T-helper 1 cell (primary cell): Measurements from ENCODE around the gene ITM2B.

Experiments
- DNase-seq, 5 donors: peaks; one replicate each; pipeline ENCODE4 v3.0.0-alpha.2; 2012 to 2020

Gene ITM2B

DNA sequence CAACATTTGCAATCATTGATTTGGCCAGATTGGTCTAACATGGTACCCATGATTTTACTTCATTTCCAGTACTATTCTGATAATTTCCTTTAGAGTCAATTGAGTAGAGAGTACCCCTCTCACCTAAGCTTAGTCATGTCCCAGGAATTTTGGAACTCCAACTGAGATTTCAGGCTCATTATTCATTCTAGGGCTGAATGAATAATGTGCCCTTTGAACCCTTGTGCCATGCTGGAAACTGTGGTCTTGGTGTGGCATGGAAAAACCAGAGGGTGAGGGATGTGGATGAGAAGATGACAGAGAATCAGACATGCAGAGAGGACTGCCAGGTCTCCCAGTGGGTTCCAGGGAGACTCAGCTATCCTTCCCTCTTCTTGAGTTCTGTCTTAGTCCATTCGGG, 30.2 kb downstream of the ITM2B start:
- DNase-seq, result no peak

DNA sequence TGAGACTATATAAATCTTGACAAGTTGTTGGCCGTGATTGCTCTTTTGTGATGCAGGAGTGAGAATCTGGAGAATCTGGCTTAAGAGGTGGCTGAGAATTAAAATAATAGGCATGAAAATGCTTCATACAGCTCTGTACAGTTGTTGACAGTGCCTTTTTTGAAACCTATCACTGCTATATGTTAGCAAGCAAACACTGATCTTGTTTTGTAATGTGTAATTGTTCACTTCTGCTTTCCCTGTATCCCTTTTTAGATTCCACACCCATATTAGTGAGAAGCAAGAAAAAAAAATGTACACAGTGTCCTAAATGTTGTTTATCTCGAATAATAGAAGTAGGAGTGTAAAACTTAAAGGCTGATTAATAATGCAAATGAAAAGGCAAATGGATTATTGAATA, 31.1 kb downstream of the ITM2B start:
- DNase-seq, result no peak

DNA sequence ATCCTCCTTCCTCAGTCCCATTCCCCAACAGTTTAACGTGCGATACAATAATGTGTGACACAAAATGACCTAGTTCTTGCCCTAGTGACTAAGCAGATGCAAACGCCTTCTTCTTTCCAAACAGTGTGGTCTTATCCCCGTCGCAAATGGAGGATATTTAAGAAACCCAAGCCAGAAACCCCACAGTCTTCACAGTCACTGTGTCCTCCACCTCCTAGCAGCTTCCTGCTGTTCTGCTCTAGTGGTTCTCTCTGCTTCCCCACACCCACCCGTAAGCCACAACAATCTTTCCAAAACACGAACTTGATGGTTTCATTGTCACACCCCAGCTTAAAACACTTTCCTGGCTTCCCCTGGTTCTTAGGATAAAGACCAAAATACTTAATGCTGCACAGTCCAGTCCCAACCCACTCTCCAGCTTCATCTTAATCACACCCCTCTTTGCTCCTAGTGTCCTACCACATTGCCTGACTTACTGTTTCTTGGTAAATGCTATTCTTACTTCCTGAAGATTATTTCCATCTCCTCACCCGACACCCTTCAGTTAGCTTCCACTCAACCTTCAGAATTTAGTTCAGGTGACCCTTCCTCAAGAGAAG, 32.3 kb downstream of the ITM2B start:
- DNase-seq, result peak in 1 of 5 donors; percentile 3

DNA sequence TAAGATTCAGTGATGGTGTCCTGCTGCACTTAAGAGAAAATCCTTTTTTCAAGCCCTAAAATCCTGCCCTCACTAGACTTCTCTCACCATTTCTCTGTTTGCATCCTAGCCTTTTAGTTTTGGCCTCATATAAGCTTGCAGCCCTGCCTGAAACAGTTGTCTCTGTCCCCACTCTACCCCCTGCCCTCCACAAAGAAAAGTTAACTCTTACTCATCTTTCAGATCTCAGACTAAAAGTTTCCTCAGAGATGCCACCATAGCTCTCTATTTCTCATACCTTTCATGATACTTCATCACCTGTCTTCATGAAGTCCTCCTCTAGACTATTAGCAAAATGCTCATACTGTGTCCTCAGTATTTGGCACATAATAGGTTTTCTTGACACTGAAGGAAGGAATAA, 33.1 kb downstream of the ITM2B start:
- no peak for DNase-seq

DNA sequence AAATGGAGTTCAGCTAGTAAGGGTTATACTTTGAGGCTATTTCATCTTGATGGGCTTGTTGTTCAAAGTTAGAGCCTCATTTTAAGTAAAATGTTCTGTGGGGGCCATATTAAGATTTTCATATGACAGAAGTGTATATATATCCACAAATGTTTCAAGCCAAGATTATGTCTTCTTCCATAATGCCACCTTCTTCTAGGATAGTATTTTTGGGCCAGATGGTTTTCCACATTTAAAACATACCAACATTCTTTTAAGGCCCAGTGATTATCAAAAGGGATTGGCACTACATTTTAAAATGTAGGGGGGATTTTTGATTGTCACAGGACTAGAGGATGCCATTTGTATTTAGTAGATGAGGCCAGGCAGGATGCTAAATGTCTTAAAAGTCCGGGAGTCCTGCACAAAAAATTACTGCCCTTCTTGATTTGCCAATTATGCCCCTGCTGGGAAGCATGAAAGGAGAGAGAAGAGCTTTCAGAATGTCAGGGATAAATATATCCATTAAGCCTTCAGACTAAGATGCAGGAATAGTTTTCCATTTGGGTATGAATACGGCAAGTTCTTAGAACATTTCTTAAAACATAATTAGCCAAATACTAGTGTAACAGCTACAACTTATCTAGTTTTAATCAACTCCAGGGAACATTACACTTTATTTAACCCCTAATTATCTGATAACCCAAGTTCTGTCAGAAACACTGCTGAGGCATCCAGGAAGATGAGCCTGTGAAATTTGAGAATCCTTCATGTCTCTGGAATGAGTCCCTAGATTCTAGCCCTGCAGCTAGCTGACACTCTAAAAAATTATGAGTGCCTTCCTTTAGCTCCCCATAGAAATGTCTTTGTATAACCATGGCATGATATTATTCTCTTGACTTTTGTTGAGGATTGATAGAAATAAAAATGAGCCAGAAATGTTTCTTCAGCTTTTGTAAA, 34.0 kb downstream of the ITM2B start:
- no peak for DNase-seq

DNA sequence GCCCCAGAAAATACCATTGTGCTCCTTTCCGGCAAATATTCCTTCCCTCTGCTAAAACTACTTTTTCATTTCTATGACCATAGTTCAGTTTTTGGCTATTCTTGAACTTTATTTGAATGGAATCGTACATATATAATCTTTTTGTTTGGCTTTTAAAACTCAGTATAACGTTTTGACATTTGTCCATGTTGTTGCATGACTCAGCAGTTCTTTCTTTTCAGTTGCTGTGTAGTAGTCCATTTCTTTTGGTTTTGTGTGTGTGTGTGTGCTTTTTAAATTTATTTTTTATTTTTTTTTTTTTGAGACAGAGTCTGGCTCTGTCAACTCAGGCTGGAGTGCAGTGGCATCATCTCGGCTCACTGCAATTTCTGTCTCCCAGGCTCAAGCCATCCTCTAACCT, 35.0 kb downstream of the ITM2B start:
- DNase-seq, result no peak

DNA sequence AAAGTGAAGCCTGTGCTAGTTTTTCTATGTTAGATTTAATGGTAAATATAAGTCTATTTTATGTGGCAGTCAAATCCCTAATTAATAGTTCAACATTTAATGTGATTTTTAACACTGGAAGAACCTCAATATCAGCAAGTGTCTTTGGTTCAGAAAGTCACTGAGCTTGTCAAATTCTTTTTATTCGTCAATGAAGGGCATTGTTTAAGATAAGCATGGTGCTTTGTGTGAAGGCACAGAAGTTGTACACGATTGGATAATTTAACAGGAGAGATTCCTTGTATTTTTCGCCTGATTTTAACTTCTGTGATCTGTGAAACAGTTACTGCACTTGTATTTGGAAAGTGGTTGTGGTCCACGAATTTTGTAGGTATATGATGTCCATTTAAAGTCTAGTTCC, 40.3 kb downstream of the ITM2B start:
- no peak for DNase-seq

DNA sequence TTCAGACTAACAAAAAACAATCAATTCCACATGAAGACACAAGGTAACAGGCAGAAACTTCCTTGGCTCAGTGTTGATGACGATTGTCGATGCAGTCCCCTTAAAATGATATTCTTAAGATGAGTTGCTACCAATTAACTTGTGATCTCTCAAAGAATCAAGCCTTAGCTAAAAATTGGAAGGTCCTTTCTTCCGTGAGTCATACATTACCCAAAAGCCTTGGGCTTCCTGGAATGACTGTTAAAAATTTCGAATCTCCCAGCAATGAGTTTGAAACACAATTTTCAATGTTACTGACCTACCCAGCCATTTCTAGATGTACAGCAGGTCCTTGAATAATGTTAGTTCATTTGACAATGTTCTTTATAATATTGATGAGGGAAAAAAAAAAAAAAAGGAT, 42.5 kb downstream of the ITM2B start:
- DNase-seq, result no peak

DNA sequence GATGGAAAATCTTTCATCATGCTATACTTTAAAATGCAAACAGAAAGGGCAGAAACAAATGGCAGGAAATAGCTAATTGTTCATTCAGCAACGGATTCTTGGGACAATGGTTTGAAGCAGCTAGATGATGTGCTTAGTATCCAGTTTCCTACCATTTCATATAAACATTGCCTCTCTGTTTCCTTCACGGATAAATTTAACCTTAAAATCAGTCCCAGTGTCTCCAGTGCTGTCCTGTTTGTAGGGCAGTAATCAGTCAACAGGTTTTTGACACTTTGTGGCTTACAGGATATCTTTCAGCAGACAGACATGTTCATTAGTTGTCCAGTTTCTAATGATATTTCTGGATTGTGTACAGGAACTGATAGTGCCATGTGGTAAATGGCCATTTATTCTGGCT, 45.8 kb downstream of the ITM2B start:
- no peak for DNase-seq

DNA sequence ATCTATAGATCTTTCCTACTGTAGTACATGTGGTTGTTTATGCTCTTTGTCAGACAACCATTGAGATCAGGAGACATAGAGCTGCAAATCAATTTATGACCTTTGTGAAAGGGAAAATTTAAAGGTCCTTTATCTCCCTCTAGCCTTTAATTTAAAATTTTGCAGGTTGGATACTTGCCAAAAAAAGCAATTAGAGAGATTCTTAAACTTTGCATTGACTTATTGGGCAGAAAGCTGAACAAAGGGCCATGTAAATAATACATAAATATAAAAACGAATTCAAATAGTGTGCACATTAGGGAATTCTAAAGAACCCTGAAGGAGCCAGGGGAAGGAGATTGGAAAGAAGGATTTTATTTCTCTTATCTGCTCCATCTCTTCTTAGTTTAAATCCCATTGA, 48.5 kb downstream of the ITM2B start:
- DNase-seq, result no peak

DNA sequence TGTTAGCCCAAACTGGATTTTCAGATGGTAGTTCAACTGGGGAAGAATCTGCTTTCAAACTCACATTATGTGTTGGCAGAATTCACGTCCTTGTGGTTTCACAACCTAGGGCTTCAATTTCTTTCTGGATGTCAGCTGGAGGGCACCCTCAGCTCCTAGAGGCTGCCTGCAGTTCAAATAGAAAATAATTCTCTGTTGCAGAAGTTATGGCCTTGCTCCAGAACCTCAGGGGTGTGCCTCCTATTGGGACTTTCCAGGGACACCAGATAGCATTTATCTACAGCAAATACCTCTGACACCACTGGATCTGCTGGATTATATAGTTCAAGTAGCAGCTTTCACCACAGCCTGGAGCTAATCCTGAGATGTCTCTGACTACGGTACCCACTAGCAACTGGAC, 58.7 kb downstream of the ITM2B start:
- DNase-seq, result no peak

DNA sequence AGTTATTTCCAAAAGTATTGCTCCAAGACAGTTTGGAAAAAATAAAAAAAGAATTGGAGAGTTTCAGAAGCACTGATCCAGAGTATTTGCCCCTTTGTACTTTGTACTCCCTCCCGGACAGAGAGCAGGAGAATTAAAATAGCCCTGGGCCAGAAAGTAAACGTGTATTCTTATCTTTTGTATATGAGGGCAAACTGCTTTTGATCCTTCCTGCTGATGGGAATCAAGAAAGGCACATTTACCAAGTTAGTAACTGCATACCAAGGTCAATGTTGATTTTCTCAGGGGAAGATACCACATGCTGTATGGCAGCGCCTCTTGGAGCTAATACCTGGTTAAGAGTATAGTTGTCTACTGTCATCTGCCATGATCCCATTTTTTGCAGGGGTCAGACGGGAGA, 59.6 kb downstream of the ITM2B start:
- DNase-seq, result no peak

DNA sequence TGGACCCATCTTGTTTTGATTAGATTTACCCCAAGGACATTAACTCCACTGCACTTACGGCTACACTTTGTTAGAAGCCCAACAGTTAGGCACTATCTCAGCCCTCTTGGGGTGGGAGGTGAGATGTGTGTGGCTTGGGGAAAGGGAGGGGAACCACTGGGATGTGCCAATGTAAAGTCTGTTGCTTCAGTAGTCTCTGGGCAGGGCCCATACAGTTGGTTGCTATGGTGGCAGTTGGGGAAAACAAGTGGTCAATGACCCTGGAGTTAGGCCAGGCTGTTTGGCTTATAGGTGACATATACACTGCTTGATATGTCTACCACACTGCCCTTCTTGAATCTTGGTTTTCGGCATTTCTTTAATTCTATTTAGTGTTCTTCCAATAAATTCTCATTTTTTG, 61.6 kb downstream of the ITM2B start:
- DNase-seq, result no peak

DNA sequence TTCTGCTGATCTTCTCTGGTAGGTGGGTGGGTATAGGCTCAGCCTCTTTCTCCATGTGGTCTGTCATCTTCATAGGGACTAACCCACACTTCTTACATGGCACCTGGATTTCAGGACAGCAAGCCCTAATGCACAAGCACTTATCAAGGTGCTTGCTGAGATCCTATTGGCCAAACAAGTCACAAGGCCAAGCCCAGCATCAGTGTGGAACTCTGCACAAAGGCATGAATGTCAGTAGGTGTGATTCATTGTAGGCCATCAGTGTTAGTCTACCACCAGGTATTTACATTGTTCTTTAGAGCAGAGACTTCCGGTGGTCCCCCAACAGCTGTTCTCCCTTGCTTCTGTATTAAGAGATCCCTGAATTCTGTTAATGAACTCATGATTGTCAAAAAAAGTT, 62.3 kb downstream of the ITM2B start:
- no peak for DNase-seq

DNA sequence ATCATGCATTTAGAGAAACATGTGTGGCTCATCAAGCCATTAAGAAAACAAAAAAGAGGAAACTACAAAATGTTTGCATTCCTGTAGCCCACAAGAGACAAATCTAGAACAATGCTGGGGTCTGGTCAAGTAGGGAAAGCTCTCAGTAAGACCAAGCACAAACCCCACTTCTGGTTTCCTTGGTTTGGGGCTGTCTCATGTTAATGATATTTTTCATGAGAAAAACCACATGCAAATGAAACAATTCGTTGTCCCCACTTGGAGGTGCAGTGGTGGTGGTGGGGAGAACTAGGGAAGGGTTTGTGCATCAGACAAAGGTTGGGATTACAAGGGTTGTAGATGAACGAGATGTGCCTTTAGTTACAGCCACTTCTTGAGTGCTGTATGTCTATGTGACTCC, 63.5 kb downstream of the ITM2B start:
- no peak for DNase-seq

DNA sequence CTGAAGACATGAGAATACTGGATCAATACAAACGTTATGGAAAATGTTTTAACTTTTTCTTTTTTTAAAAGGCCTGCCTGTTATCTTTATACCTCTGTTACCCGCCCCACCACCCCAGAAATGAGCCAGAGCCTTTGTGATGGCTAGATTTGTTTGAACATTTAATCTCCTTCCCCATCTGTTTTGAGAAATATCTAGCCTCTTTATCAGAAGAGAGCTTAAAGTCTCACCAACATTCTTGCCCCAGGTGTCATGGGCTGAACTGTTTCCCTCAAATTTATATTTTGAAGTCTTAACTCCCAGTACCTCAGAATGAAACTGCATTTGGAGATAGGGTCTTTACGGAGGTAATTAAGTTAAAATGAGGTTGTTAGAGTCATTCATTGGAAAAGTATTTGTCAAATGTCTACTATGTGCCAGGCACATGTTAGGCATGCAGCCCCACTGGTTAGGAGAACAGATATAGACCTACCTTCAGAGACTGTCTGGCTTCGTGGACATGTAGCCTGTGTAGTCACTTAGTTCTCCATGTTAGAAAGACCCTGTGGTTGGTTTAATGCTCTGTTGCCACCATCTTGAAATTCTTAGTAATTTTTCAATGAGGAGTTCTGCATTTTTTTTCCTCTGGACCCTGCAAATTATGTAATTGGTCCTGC, 64.3 kb downstream of the ITM2B start:
- DNase-seq, result no peak

DNA sequence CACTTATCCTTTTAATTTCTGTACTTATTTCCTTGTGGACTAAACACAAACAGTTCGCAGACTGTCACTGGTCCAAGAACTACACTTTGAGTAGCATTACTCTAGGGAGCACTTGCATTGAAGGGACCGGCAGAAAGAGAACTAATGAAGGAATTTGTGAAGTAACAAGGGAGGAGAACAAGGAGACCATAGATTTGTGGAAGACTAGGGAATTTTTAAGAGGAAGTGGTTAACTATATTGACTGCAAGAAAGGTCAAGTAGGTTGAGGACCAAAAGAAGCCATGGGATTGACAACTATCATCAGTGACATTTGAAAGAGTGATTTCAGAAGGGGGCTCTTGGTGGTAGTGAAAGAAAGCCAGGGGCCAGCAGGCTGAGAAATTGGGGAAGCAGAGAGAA, 66.6 kb downstream of the ITM2B start:
- no peak for DNase-seq

DNA sequence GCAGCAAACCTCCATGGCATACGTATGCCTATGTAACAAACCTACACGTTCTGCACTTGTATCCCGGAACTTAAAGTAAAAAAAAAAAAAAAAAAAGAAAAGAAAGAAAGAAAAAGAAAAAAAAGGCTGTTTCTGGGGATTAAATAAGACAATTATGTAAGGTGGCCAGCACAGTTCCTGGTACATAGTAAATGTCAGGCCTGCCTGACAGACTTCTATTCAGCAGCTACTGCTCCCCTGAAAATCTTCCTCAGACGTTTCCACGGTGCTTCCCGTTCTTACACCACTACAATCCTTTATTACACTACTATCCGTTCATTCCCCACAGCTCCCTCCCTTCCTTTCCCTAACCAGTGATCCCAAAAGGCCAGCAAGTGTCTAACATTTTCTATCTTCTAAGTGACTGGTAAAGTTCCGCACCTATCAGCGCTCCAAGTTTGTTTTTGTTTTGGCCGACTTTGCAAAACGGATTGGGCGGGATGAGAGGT, 69.9 kb downstream of the ITM2B start:
- no peak for DNase-seq

DNA sequence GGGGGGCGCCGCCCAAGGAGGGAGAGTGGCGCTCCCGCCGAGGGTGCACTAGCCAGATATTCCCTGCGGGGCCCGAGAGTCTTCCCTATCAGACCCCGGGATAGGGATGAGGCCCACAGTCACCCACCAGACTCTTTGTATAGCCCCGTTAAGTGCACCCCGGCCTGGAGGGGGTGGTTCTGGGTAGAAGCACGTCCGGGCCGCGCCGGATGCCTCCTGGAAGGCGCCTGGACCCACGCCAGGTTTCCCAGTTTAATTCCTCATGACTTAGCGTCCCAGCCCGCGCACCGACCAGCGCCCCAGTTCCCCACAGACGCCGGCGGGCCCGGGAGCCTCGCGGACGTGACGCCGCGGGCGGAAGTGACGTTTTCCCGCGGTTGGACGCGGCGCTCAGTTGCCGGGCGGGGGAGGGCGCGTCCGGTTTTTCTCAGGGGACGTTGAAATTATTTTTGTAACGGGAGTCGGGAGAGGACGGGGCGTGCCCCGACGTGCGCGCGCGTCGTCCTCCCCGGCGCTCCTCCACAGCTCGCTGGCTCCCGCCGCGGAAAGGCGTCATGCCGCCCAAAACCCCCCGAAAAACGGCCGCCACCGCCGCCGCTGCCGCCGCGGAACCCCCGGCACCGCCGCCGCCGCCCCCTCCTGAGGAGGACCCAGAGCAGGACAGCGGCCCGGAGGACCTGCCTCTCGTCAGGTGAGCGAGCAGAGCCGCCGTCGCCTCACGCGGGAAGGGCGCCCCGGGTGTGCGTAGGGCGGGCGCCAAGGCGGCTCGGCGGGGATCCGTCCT, 70.5 kb downstream of the ITM2B start, which contains the start of gene RB1:
Gene RB1 (plus strand): TSS at position 393 of the 784 bp plus-strand sequence. CDS start 162 bp downstream, at position 555.
- DNase-seq, result peak; percentile 83 to 95 (median 88)

DNA sequence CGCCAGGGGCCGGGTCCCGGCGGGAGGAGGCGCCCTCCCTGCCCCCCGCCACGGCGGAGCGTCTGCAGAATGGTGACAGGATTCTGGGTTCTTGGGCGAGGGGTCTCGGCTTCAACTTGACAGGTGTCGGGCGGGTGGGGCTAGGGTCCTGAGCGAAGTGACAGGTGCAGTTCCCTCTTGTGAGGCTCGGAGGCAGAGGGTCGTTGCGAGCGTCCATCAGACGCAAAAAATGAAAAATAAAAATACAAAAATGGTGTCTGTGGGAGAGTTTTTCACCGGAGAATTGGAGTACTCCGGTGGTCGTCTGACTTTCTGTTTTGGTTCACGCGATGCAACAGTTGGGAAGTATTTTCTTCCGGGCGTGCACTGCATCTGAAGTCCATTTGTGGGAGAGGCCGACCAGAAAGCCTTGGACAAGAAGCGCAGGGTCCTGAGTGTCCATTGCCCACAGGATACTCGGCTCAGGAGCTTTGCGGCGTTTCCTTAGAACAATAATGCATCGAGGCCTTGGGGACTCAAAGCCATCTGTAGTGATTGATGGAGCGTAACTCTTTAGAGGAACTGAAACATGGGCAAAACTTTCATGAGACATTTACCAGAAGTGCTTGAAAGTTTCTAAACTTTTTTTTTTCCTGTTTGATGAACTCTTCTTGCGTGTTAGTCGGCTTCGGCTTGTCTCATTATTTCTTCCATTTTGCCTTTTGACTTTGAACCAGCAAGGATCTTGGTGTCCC, 71.3 kb downstream of the ITM2B start:
- DNase-seq, result peak in 1 of 5 donors; percentile 54

DNA sequence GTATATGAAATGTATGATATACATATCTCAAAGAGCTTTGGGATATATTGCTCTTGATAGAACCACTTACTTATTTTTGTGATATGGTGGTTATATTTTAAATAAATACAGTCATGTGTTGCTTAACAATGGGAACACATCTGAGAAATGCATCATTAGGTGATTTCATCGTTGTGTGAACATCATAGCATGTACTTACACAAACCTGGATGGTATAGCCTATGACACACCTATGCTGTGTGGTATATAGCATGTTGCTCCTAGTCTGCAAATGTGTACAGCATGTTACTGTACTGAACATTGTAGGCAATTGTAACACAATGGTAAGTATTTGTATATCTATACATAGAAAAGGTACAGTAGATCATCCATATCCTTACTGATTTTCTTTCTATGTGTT, 78.2 kb downstream of the ITM2B start:
- DNase-seq, result no peak
